Measurements from ENCODE around the gene CDH23. TPM values are rescaled to one million over a fixed set of nuclear protein-coding genes. Genes with fewer than 3 reads are reported as not detected.

CDH23 gene
- total RNA-seq, 2 experiments from 2014 or later: 1.6 TPM

DNA sequence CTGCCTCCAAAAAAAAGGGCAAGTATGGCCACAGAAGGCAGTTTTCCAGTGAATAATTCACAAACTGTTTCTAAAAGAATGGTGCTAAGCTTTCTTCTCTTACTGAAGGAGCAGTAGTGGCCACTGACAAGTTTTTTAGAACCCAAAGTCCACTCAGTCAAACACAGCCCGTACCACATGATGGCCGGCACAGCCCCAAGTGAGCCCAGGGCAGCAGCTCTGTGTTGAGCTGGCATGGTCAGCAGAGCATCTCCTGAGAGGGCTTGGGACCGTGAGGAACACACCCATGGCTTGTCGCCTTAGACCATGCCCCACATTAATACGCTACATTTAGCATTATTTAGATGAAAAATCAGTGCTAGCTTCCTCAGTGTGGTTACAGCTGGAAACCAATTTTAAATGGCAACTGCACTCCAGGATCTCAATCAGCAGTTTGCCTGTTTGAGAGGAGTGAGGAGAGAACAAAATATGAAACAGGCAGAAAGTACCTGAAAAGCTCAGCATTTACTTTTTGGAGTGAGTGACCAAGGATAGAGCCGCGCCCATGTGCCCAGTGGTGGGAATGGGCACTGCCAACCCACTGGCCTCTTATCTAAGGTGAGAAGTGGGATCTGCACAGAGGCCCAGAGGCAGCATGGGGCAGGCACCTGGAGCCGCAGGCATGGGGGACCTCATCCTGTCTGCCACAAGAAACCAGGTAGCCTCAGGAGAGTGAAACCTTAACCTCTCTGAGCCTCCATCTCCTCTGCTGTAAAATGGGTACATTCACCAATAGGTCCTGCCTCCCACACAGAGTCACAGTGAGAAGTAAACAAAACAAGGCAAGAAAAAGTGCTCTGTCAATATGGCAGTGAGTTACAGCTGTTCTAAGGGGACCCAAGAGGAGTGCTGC, 437.0 kb downstream of the CDH23 start:
- no peaks in the 10 kb centered on the region for H3K27me3 Mint-ChIP-seq (ENCODE audit: low read depth)
- intact Hi-C loops (cut with micrococcal nuclease): no loop called here
- CTCF ChIA-PET: interaction anchor here (1.6 to 1.7 kb wide), 2 partner anchors 9 to 63 kb away, joined by 4 to 9 read pairs; no protein-coding TSS in a partner anchor
- DNase-seq: no peak
- H3K27ac Mint-ChIP-seq: no peak overlapping the region
- peaks cover 14% of the 10 kb centered on the region for H3K36me3 Mint-ChIP-seq (ENCODE audit: low read depth)
- no peak overlapping the region for H3K4me3 Mint-ChIP-seq
- no peaks in the 10 kb centered on the region for H3K9me3 Mint-ChIP-seq
- peaks cover 29% of the 10 kb centered on the region for H3K4me1 Mint-ChIP-seq (ENCODE audit: low read depth)

DNA sequence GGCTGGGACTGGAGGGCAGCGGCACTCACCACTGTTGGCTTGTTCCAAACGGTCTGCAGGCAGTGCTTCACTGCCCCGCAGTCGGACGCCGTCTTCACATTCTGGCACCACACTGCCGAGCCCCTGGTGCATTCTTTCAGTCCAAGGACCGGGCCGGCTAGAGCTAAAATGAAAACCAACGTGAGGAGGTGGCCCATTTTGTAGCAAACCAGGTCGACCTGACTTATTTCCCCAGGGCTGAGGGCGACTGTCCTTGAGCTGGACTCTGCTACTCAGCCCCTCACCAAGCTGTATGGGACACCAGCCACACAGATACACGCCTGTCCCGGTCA, 437.6 kb downstream of the CDH23 start:
- Mint-ChIP-seq H3K27me3 (ENCODE audit: low read depth) (no peaks in the 10 kb centered on the region), H3K27ac (no peak overlapping the region), H3K9me3 (no peaks in the 10 kb centered on the region), H3K4me1 (ENCODE audit: low read depth) (peaks cover 36% of the 10 kb centered on the region), H3K36me3 (ENCODE audit: low read depth) (peaks cover 10% of the 10 kb centered on the region), H3K4me3 (no peak overlapping the region)
- no peak for DNase-seq
- CTCF ChIA-PET: interaction anchor here (1.6 to 1.7 kb wide), 2 partner anchors 8 to 62 kb away, joined by 4 to 9 read pairs; no protein-coding TSS in a partner anchor
- intact Hi-C loops (cut with micrococcal nuclease): no loop called here

DNA sequence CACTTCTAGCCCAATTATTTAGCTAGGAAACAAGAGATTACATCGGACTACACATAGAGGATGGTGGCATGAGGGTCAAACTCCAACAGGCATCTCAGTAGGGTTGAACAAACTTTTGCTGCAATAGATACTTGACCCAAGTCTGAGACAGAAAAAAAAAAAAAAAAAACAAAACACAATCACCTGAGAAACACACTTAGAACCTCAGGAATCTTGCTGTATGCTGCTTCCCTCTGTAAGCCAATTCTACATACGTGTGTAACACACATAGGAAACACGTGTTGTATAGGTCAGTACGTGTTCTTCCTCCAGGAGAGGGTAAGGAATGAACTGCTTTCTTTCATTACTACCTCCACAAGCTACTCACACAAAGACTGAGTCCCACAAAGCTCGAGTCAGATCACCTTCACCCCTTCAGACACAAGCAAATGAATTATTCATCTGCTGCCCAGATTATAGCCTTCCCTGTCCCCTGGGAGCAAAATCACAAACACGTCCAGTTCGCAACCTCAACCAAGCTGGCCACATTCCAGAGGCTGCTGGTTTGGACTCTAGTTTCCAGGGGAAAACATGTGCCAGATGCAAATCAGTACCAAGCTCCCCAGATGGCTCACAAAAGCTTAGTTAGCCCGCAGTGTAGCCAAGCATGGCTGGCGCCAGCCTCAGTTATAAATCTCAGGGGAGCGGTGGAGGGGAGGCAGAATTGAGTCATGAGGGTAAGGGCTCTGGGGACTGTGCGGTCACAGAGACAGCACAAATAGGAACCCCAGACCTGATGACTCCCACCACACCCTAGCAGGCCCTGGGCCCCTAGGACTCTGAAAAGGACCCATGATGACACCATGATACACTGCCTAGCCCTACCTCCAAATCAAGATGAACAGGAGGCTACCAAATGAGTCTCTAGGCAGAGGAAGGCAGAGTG, 439.2 kb downstream of the CDH23 start:
- DNase-seq: no peak
- H3K27me3 Mint-ChIP-seq (ENCODE audit: low read depth): no peaks in the 10 kb centered on the region
- no peak overlapping the region for H3K27ac Mint-ChIP-seq
- no peaks in the 10 kb centered on the region for H3K9me3 Mint-ChIP-seq
- intact Hi-C loops (cut with micrococcal nuclease): loop anchor here (2.0 kb wide), 1 partner anchor 53 kb away; no protein-coding TSS in a partner anchor
- peaks cover 5% of the 10 kb centered on the region for H3K36me3 Mint-ChIP-seq (ENCODE audit: low read depth)
- peaks cover 47% of the 10 kb centered on the region for H3K4me1 Mint-ChIP-seq (ENCODE audit: low read depth)
- H3K4me3 Mint-ChIP-seq: no peak overlapping the region
- CTCF ChIA-PET: interaction anchor here (1.1 to 6.2 kb wide), 7 partner anchors 10 to 213 kb away, joined by 3 to 38 read pairs (median 5); partner anchors contain the start of gene PSAP

GRCh38 chr10:71836596-71836974, 439.9 kb downstream of the CDH23 start:
- no peak overlapping the region for H3K27ac Mint-ChIP-seq

DNA sequence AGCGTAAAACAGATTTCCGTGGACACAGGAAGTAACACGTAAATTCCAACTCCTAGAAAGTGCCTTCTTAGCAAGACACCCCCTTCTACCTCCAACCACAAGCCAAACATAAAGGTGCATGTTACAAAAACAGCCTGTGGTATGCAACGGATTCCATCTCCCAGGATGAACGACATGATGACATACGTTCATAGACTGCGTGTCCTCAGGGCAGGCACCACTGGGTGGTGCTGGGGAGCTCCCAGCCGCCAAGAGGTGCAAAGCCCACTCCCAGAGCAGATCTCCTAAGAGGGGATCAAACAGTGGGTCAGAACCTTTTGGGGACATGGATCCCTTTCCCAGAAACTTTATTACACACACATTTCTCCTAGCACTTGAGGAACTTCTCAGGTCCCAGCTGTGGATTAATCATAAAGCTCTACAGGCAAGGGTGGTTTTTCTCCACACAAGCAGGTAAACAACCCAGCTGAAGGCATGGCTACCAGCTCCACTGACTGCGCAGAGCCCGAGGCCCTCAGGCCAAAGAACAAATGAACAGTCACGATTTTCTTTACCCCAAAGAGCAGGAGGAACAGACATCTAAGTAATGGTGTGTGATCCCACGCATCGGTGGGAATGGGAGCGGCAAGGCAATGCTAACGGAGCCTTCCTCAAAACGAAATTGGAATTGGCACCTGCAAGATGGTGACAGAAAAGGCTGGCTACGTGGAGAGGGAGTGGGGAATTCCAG, 440.5 kb downstream of the CDH23 start:
- H3K27me3 Mint-ChIP-seq (ENCODE audit: low read depth): no peaks in the 10 kb centered on the region
- intact Hi-C loops (cut with micrococcal nuclease): loop anchor here (1.0 to 2.0 kb wide), 3 partner anchors 52 to 211 kb away; no protein-coding TSS in a partner anchor
- peak; percentile 39 for DNase-seq
- peaks cover 53% of the 10 kb centered on the region for H3K4me1 Mint-ChIP-seq (ENCODE audit: low read depth)
- H3K9me3 Mint-ChIP-seq: no peaks in the 10 kb centered on the region
- CTCF ChIA-PET: interaction anchor here (0.6 to 6.2 kb wide), 10 partner anchors 11 to 211 kb away, joined by 3 to 38 read pairs (median 4); partner anchors contain the start of gene PSAP
- no peak overlapping the region for H3K27ac Mint-ChIP-seq
- no peak overlapping the region for H3K4me3 Mint-ChIP-seq
- no peaks in the 10 kb centered on the region for H3K36me3 Mint-ChIP-seq (ENCODE audit: low read depth)

More at GRCh38 chr10:71836596-71836974, 439.9 kb downstream of the CDH23 start:
- intact Hi-C loops (cut with micrococcal nuclease): loop anchor here (2.0 kb wide), 1 partner anchor 52 kb away; no protein-coding TSS in a partner anchor
- Mint-ChIP-seq H3K9me3 (no peaks in the 10 kb centered on the region), H3K36me3 (ENCODE audit: low read depth) (peaks cover 2% of the 10 kb centered on the region), H3K4me3 (no peak overlapping the region), H3K27me3 (ENCODE audit: low read depth) (no peaks in the 10 kb centered on the region), H3K4me1 (ENCODE audit: low read depth) (peaks cover 51% of the 10 kb centered on the region)
- no peak for DNase-seq
- CTCF ChIA-PET: interaction anchor here (1.1 to 6.2 kb wide), 7 partner anchors 10 to 128 kb away, joined by 3 to 38 read pairs (median 5); partner anchors contain the start of gene PSAP

DNA sequence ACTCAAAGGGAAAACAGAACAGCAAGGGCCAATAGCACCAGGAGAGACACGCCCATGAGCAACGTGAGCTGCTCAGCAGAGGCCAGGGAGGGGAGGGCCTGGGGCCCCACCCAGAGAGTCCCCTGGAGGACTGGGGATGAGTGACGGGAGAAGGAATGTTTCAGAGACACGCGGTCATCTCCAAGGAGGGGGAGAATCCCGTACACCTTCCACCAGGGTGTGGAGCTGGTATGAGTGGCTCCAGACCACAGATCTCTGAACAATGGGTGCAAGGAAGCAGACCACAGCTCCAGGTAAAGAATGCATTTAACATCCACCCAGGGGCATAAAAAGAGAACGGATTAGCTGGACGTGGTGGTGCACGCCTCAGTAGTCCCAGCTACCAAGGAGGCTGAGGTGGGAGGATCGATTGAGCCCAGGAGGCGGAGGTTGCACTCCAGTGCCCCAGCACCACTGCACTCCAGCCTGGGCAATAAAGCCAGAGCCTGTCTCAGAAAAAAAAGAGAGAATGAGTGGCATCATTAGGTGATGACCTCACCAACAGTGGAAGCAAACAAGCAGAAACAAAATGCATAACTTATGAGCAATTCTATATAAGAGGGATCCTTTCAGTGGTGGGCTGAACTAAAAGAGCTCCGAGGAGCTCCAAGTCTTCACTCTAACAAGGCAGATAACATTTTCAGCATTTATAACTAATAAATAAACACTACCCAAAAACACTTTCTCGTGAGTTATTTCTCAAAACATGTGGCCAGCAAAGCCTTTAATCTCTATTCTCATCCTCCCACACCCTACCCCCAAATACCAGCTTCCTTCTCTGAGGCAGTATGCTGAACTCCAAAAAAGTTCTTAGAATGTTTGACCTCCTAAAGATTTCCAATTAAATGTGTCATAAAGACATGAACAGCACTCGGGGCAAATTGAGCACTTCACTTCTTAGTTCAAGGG, 441.8 kb downstream of the CDH23 start:
- no peak overlapping the region for H3K27ac Mint-ChIP-seq
- no peak for DNase-seq
- no peaks in the 10 kb centered on the region for H3K27me3 Mint-ChIP-seq (ENCODE audit: low read depth)
- no peaks in the 10 kb centered on the region for H3K36me3 Mint-ChIP-seq (ENCODE audit: low read depth)
- CTCF ChIA-PET: interaction anchor here (0.5 to 6.2 kb wide), 9 partner anchors 8 to 501 kb away, joined by 3 to 38 read pairs (median 4); partner anchors contain the start of gene PSAP
- no peaks in the 10 kb centered on the region for H3K9me3 Mint-ChIP-seq
- H3K4me3 Mint-ChIP-seq: no peak overlapping the region
- intact Hi-C loops (cut with micrococcal nuclease): no loop called here
- H3K4me1 Mint-ChIP-seq (ENCODE audit: low read depth): peaks cover 62% of the 10 kb centered on the region

DNA sequence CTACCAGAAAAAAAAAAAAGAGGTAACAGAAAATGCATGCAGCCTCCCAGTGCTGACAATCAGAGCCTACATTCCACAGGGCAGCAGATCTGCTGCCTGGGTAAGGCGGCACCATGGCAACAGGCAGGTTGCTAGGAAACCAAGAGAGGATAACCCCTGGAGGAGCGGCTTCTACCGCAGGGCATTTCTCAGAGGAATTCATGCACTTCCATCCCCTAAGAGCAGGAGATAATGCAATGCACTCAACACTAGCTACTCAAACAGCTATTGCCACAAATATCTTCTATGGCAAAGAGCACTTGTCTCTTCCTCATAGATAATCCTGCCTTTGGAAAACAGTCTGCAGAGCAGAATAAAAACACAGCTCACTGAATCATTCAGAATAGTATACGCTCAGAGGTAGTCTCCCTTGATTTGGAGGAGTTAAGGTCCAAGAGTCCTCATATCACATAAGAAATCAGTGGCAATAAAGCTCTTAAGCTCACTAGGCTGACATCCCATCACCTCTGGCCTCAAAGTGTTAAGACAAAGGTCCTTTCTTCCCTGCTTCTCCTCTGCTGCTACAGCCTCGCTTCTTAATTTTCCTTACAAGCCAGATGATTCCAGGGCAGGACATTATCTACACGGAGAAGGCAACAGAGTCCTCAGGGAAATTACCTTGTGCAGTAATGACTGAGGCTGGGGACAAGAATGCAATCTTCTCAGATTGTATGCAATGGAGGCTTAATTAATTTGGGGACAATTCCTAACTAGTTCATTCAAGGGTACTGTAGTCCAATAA, 443.6 kb downstream of the CDH23 start:
- CTCF ChIA-PET: interaction anchor here (1.9 to 6.2 kb wide), 5 partner anchors 10 to 208 kb away, joined by 5 to 38 read pairs (median 14); partner anchors contain the start of gene PSAP
- Mint-ChIP-seq H3K4me1 (ENCODE audit: low read depth) (peaks cover 76% of the 10 kb centered on the region), H3K27me3 (ENCODE audit: low read depth) (no peaks in the 10 kb centered on the region), H3K4me3 (no peak overlapping the region), H3K27ac (no peak overlapping the region), H3K36me3 (ENCODE audit: low read depth) (peaks cover 1% of the 10 kb centered on the region), H3K9me3 (no peaks in the 10 kb centered on the region)
- DNase-seq: peak; percentile 33
- intact Hi-C loops (cut with micrococcal nuclease): no loop called here

- no peak overlapping the region for H3K27ac Mint-ChIP-seq
- H3K9me3 Mint-ChIP-seq: no peaks in the 10 kb centered on the region
- no peak for DNase-seq
- peaks cover 77% of the 10 kb centered on the region for H3K4me1 Mint-ChIP-seq (ENCODE audit: low read depth)
- intact Hi-C loops (cut with micrococcal nuclease): no loop called here
- no peak overlapping the region for H3K4me3 Mint-ChIP-seq
- peaks cover 1% of the 10 kb centered on the region for H3K36me3 Mint-ChIP-seq (ENCODE audit: low read depth)
- CTCF ChIA-PET: interaction anchor here (1.9 to 6.2 kb wide), 4 partner anchors 9 to 56 kb away, joined by 5 to 38 read pairs (median 16); partner anchors contain the start of gene PSAP
- no peaks in the 10 kb centered on the region for H3K27me3 Mint-ChIP-seq (ENCODE audit: low read depth)
These were observed 444.2 kb downstream of the CDH23 start for GRCh38 chr10:71840958-71841335.

- no peaks in the 10 kb centered on the region for H3K9me3 Mint-ChIP-seq
- H3K36me3 Mint-ChIP-seq (ENCODE audit: low read depth): peaks cover 1% of the 10 kb centered on the region
- H3K27ac Mint-ChIP-seq: no peak overlapping the region
- H3K4me1 Mint-ChIP-seq (ENCODE audit: low read depth): peaks cover 71% of the 10 kb centered on the region
- DNase-seq: no peak
- intact Hi-C loops (cut with micrococcal nuclease): no loop called here
- no peak overlapping the region for H3K4me3 Mint-ChIP-seq
- no peaks in the 10 kb centered on the region for H3K27me3 Mint-ChIP-seq (ENCODE audit: low read depth)
- CTCF ChIA-PET: interaction anchor here (0.5 to 1.4 kb wide), 4 partner anchors 8 to 206 kb away, joined by 3 to 5 read pairs (median 4); no protein-coding TSS in a partner anchor
These were observed 445.7 kb downstream of the CDH23 start for GRCh38 chr10:71842422-71842821.
